GM20000 (cell line): Measurements from ENCODE around the gene RIT2.

Source experiments
- DNase-seq: peaks from one replicate; pipeline ENCODE4 v3.0.0; 2012; ENCODE audit warnings: low spot score
- TF ChIP-seq, protein P1 (sequence below): IDR thresholded peaks from 2 replicates; pipeline ENCODE4 v1.5.1; 2012; ENCODE audit warnings: mild to moderate bottlenecking, control low read depth; ENCODE audit errors: extremely low read depth, missing control alignments

RIT2 gene

DNA sequence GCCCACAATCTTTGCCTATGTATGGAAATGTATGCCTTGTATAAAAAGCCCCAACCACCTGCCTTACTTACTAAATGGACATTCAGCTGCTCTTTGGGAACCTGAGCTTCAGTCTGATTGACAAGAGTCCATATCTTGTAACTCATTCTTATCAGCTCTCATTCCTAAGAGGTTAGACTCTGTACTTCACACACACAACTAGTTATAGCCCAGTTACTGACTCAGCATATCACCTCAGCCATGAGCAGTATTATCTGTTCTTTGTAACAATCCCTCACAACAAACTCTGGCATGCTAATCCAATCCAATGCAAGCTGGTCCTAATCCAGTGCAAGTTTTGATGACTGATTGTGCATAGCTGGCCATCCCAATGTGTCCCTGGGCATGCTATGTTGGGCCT is 250.6 kb downstream of the RIT2 start:
- TF ChIP-seq, protein P1, sequence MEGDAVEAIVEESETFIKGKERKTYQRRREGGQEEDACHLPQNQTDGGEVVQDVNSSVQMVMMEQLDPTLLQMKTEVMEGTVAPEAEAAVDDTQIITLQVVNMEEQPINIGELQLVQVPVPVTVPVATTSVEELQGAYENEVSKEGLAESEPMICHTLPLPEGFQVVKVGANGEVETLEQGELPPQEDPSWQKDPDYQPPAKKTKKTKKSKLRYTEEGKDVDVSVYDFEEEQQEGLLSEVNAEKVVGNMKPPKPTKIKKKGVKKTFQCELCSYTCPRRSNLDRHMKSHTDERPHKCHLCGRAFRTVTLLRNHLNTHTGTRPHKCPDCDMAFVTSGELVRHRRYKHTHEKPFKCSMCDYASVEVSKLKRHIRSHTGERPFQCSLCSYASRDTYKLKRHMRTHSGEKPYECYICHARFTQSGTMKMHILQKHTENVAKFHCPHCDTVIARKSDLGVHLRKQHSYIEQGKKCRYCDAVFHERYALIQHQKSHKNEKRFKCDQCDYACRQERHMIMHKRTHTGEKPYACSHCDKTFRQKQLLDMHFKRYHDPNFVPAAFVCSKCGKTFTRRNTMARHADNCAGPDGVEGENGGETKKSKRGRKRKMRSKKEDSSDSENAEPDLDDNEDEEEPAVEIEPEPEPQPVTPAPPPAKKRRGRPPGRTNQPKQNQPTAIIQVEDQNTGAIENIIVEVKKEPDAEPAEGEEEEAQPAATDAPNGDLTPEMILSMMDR = no peak
- DNase-seq = no peak

DNA sequence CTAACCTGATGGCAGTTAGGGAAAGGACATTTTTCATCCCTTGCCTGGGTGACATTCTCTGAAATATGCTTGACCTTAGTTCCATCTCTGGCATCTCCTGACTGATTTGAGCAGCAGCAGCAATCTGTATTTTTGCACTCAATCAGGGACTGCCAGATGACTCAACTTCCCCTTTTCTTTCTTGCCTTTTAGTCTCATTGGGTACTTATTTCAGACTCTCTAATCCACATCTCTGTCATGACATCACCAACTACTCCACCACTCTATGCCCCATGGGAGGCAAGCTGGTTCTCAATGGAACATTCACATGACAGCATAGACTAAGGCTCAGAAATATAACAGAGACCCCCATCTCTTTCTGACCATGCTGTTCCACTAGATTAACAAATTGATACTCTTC is 254.2 kb downstream of the RIT2 start:
- TF ChIP-seq, protein P1 = no peak

DNA sequence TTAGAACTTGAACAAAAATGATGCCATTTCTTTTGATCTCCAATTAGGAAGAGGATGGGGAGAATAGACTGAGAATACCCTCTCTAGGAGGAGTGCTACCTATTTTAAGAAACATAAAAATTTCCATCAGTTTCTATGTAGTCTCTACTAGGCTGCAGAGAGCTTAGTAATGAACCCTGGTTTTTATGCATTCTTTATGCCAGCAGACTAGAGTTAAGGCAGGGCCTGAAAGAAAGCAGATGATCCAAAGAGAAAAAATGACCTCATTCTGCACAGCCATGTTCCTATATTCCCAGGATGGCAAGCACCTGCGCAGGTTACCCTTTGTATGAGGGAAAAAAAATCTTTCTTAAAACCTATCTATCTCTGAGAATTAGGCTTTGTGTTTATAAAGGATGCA is 254.9 kb downstream of the RIT2 start:
- TF ChIP-seq, protein P1 = no peak

More for the DNA sequence above, 254.2 kb downstream of the RIT2 start:
- no peak for DNase-seq

DNA sequence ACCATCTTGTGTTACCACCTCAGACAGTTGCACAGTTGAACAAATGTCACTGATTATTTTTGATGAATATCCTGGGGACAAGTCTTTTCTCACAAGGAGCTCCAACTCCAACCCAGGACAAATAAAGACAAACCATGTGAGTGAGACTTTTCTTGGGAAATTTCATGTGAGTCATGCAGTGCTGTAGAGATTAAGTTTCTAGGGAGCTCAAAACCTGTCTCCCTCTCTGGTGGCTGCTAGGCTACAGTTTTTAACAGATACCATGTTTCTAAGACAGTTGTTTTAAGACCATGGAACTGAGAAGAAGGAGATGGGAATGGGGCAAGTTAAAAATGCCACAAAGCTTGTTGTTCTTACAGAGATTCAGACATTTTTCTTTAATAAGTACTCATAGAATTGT is 255.5 kb downstream of the RIT2 start:
- TF ChIP-seq, protein P1 = no peak

More for the DNA sequence above, 254.9 kb downstream of the RIT2 start:
- no peak for DNase-seq

DNA sequence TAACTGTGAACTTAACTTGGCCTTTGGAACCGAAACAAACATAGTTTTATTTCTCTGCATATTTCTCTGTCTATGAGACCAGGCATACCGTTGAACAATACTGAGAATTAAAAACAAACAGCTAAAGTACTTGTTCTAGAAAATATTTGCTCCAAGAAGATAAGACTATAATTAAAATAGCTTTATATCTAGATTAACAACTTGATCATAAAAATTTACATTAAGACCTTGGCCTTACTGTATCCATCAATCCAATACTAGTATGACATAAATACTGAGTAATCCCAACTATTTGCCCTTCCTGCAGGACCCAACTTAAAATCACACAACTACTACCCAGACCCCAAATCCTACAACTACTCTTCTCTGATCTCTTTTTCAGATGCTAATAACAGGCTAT is 260.9 kb downstream of the RIT2 start:
- TF ChIP-seq, protein P1 = no peak
- DNase-seq = no peak

More for the DNA sequence above, 255.5 kb downstream of the RIT2 start:
- DNase-seq = no peak

DNA sequence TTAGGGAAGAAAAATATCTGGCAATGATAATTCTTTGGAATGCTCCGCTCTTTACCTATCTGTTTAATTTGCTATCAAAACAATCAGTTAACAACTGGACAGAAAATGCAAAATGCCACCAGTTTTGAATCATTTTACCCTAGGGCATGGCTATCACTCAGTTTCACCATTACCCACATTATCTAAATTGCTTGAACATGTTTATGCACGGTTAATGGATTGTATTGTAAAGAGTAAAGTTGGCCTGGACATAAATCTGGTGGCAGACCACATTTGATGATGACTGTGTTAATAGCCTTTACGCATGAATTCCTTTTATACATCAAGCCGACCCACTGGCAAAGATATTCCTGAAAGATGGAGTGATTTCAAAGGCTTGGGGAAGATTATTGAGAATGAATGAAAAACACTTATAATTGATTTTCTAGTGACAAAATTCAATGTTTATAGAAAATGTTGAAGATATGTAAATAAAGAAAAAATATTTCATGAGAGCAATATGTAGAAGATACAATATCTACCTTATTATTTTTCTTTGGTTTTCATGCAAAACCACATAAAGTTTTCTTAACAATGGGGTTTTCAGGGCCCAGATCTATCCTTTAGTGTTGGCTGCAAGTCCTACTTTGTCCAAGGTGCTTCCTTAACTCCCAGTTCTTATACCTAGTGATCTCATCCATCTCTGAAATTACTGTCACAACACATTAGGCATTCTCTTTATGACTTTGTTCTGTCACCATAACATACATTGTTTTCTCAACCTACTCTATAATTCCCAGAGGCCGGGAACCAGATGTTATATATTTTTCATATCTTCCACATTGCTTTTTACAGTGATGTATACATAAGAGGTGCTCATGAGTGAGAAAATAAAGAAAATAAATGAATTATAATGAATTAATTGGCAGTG is 265.1 kb downstream of the RIT2 start:
- DNase-seq = no peak
- TF ChIP-seq, protein P1 = no peak

DNA sequence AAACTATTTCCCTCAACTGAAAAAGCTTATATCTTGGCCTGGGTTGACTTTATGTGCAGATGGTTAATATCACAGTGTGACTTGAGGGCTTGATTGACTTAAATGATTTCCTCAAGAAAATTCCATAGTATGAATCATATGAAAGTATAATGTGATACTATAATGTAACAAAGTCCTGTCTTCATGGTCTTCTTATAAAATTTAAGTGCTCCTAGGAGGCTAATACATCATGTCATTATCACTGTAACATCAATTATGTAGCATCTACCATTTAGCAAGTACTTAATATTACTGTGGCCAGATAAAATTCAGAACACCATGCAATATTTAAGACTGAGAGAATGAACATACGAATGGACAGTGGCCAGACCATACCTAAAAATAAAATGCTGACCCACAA is 276.1 kb downstream of the RIT2 start:
- no peak for DNase-seq
- TF ChIP-seq, protein P1 = no peak
